Tibial nerve (tissue), 4 donors: ENCODE data around the gene RASAL2.

ENCODE experiments used
- EP300 ChIP-seq, 2 donors: sonication (generic); formaldehyde crosslinking; IDR thresholded peaks; one replicate each; pipeline ENCODE4 v1.6.1; 2017; ENCODE audit warnings: antibody characterized with exemption in 2 of 2, mild to moderate bottlenecking in 1 of 2
- POLR2A ChIP-seq, 2 donors: fragments of 450-650 bp; IDR thresholded peaks; one replicate each; pipeline ENCODE4 v1.6.1; 2017; ENCODE audit warnings: antibody characterized with exemption in 2 of 2, mild to moderate bottlenecking in 2 of 2, moderate library complexity in 2 of 2
- TF ChIP-seq, protein P1 (sequence below), 5 experiments: fragments of 200-600 bp in 3 of 5; fragments of 450-650 bp in 2 of 5; sonication (generic) in 3 of 5; IDR thresholded peaks; one replicate each; pipeline ENCODE4 v1.5.1; 2016 to 2019; ENCODE audit warnings: antibody characterized with exemption in 5 of 5, mild to moderate bottlenecking in 3 of 5, moderate library complexity in 2 of 5

DNA sequence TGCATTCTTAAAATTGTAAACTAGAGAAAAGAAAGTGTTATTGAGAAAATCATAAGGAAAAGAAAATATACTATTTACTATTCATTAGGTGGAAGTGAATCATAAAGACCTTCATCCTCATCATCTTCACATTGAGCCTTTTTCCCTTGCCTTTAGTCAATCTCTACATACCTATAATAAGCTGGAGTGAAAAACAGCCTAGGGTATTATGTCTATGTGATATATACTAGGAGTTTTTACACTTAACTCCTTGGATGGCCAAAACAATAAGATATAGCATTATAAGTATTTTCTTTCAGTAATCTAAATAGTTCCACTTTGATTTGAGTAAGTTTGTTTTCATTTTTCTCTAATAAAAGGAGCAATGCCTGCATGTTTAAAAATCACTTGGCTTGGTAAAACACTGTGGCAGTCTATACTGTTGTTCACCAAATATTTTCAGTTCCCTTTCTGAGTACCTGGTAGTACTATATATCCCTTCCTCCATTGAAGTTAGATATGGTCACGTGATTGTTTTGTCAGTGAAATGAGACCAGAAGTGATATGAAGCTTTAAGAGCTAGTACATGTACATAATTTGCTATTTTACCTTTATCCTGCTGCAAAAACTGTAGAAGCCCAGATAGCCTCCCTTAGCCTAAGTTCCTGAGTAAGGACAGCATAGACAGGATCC, 324.5 kb downstream of the RASAL2 start:
- TF ChIP-seq, protein P1, sequence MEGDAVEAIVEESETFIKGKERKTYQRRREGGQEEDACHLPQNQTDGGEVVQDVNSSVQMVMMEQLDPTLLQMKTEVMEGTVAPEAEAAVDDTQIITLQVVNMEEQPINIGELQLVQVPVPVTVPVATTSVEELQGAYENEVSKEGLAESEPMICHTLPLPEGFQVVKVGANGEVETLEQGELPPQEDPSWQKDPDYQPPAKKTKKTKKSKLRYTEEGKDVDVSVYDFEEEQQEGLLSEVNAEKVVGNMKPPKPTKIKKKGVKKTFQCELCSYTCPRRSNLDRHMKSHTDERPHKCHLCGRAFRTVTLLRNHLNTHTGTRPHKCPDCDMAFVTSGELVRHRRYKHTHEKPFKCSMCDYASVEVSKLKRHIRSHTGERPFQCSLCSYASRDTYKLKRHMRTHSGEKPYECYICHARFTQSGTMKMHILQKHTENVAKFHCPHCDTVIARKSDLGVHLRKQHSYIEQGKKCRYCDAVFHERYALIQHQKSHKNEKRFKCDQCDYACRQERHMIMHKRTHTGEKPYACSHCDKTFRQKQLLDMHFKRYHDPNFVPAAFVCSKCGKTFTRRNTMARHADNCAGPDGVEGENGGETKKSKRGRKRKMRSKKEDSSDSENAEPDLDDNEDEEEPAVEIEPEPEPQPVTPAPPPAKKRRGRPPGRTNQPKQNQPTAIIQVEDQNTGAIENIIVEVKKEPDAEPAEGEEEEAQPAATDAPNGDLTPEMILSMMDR (IDR thresholded peaks at IDR 0.05) = no peak
- TF ChIP-seq POLR2A (IDR thresholded peaks at IDR 0.05) (no peak), EP300 (IDR thresholded peaks at IDR 0.05) (no peak)
